AG04450 (cell line): ENCODE measurements around the gene HSD17B12. TPM values are rescaled to one million over a fixed set of nuclear protein-coding genes. Genes with fewer than 3 reads are reported as not detected.

Source experiments
- CTCF ChIA-PET: fragments of 300-600, 350-600 bp; formaldehyde crosslinking; extraction: SDS; loops from one replicate; lab custom pipeline; 2022; ENCODE audit warnings: antibody characterized with exemption, inconsistent platforms; lab: Charles Lee
- POLR2A ChIA-PET: fragments of 350-600 bp; formaldehyde crosslinking; extraction: SDS; loops from one replicate; lab custom pipeline; 2021; ENCODE audit warnings: antibody characterized with exemption, inconsistent platforms; lab: Yijun Ruan, JAX
- DNase-seq: peaks from one replicate; pipeline ENCODE4 v3.0.0-alpha.2; 2011; ENCODE audit warnings: low read depth, low spot score
- H3K27ac ChIP-seq: one replicate; pipeline ENCODE4 v1.5.1; 2012; ENCODE audit warnings: low read depth, low read length, control low read depth
- H3K27me3 ChIP-seq: one replicate; pipeline ENCODE4 v1.6.0; 2012; ENCODE audit warnings: low read length; ENCODE audit not compliant: control insufficient read depth, insufficient read depth
- H3K4me3 ChIP-seq: 2 replicates; pipeline ENCODE4 v1.5.1; 2011; ENCODE audit warnings: mild to moderate bottlenecking, low read depth, low read length, control low read depth
- H3K9me3 ChIP-seq: 2 replicates; pipeline ENCODE4 v1.5.1; 2012; ENCODE audit warnings: low read length; ENCODE audit not compliant: control insufficient read depth, insufficient read depth
- CTCF ChIP-seq: IDR thresholded peaks from 2 replicates; pipeline ENCODE4 v1.5.1; 2011; ENCODE audit warnings: low read depth, low read length, control low read depth, inconsistent platforms
- polyA plus RNA-seq: library from polyadenylated mRNA; depleted of rRNA; stranded (reverse); fragments of >200 nt; gene quantifications from 2 replicates; pipeline ENCODE4 v1.2.3, GENCODE V29; 2011

Gene HSD17B12
- polyA plus RNA-seq, 1 experiment: 59.3 TPM

GRCh38 chr11:43687120-43687791, 6.7 kb downstream of the HSD17B12 start:
- ChIA-PET CTCF (interaction anchor here (0.6 to 1.1 kb wide), 2 partner anchors 138 to 404 kb away, joined by 3 to 4 read pairs; no protein-coding TSS in a partner anchor), POLR2A (no interaction called here)
- no peak for DNase-seq
- no peak overlapping the region for H3K27ac ChIP-seq
- TF ChIP-seq CTCF: no peak
- H3K27me3 ChIP-seq: no peaks in the 10 kb centered on the region
- no peaks in the 10 kb centered on the region for H3K9me3 ChIP-seq
- no peak overlapping the region for H3K4me3 ChIP-seq

GRCh38 chr11:43688394-43688793, 7.9 kb downstream of the HSD17B12 start:
- no peaks in the 10 kb centered on the region for H3K9me3 ChIP-seq
- no peak for TF ChIP-seq CTCF
- H3K27ac ChIP-seq: no peak overlapping the region
- H3K27me3 ChIP-seq: no peaks in the 10 kb centered on the region
- ChIA-PET CTCF (interaction anchor here (1.2 kb wide), 1 partner anchor 137 kb away, joined by 3 read pairs; no protein-coding TSS in a partner anchor), POLR2A (no interaction called here)
- no peak overlapping the region for H3K4me3 ChIP-seq
- no peak for DNase-seq

GRCh38 chr11:43689167-43689566, 8.6 kb downstream of the HSD17B12 start:
- Histone ChIP-seq H3K9me3 (no peaks in the 10 kb centered on the region), H3K27ac (no peak overlapping the region), H3K4me3 (no peak overlapping the region), H3K27me3 (no peaks in the 10 kb centered on the region)
- ChIA-PET CTCF (interaction anchor here (1.2 kb wide), 1 partner anchor 136 kb away, joined by 3 read pairs; no protein-coding TSS in a partner anchor), POLR2A (no interaction called here)
- no peak for DNase-seq
- no peak for TF ChIP-seq CTCF

- H3K27ac ChIP-seq: no peak overlapping the region
- no peak for DNase-seq
- no peak overlapping the region for H3K4me3 ChIP-seq
- no peaks in the 10 kb centered on the region for H3K9me3 ChIP-seq
- POLR2A ChIA-PET: no interaction called here
- CTCF ChIA-PET: no interaction called here
- H3K27me3 ChIP-seq: no peaks in the 10 kb centered on the region
- TF ChIP-seq CTCF: no peak
Observed at GRCh38 chr11:43690929-43691725, 10.6 kb downstream of the HSD17B12 start.

GRCh38 chr11:43691806-43692205, 11.3 kb downstream of the HSD17B12 start:
- no peak for DNase-seq
- CTCF ChIA-PET: no interaction called here
- TF ChIP-seq CTCF: no peak
- Histone ChIP-seq H3K27me3 (no peaks in the 10 kb centered on the region), H3K4me3 (no peak overlapping the region), H3K27ac (no peak overlapping the region), H3K9me3 (no peaks in the 10 kb centered on the region)
- POLR2A ChIA-PET: no interaction called here
